Measurements from ENCODE around the gene TENM3. TPM values are rescaled to one million over a fixed set of nuclear protein-coding genes. Genes with fewer than 3 reads are reported as not detected.

TENM3 gene
- polyA plus RNA-seq, 1 experiment = 54.9 TPM

- Histone ChIP-seq H3K9me3 (ENCODE audit: control insufficient read depth, insufficient read depth, low read length) (no peaks in the 10 kb centered on the region; the same call in 1 of the 2 replicates), H3K4me3 (ENCODE audit: low read depth, low read length) (no peak overlapping the region), H3K27ac (ENCODE audit: low read depth, low read length) (no peak overlapping the region), H3K27me3 (ENCODE audit: control insufficient read depth, insufficient read depth, low read length) (peaks cover 16% of the 10 kb centered on the region)
- no peak for TF ChIP-seq CTCF (IDR thresholded peaks at IDR 0.05; ENCODE audit: low read depth, low read length)
- ChIA-PET POLR2A (no interaction called here), CTCF (no interaction called here)
- DNase-seq (ENCODE audit: low read depth, low spot score) = no peak
Measured at GRCh38 chr4:182827954-182828353, 584.8 kb downstream of the TENM3 start.

- peaks cover 16% of the 10 kb centered on the region for H3K27me3 ChIP-seq (ENCODE audit: control insufficient read depth, insufficient read depth, low read length)
- no peak overlapping the region for H3K27ac ChIP-seq (ENCODE audit: low read depth, low read length)
- no peak for TF ChIP-seq CTCF (IDR thresholded peaks at IDR 0.05; ENCODE audit: low read depth, low read length)
- no peak overlapping the region for H3K4me3 ChIP-seq (ENCODE audit: low read depth, low read length)
- ChIA-PET CTCF (no interaction called here), POLR2A (no interaction called here)
- DNase-seq (ENCODE audit: low read depth, low spot score) = no peak
- H3K9me3 ChIP-seq (ENCODE audit: control insufficient read depth, insufficient read depth, low read length) = no peaks in the 10 kb centered on the region; the same call in 1 of the 2 replicates
Measured at GRCh38 chr4:182828360-182829025, 585.3 kb downstream of the TENM3 start.

- H3K4me3 ChIP-seq (ENCODE audit: low read depth, low read length) = no peak overlapping the region
- no peak for TF ChIP-seq CTCF (IDR thresholded peaks at IDR 0.05; ENCODE audit: low read depth, low read length)
- CTCF ChIA-PET = no interaction called here
- H3K27me3 ChIP-seq (ENCODE audit: control insufficient read depth, insufficient read depth, low read length) = peaks cover 16% of the 10 kb centered on the region
- H3K9me3 ChIP-seq (ENCODE audit: control insufficient read depth, insufficient read depth, low read length) = no peaks in the 10 kb centered on the region; the same call in 1 of the 2 replicates
- H3K27ac ChIP-seq (ENCODE audit: low read depth, low read length) = no peak overlapping the region
- no peak for DNase-seq (ENCODE audit: low read depth, low spot score)
- POLR2A ChIA-PET = no interaction called here
Measured at GRCh38 chr4:182829196-182829595, 586.0 kb downstream of the TENM3 start.

GRCh38 chr4:182831376-182831775 is 588.2 kb downstream of the TENM3 start:
- DNase-seq (ENCODE audit: low read depth, low spot score) = no peak
- CTCF ChIA-PET = interaction anchor here (0.7 kb wide), 1 partner anchor 214 kb away, joined by 3 read pairs; no protein-coding TSS in a partner anchor
- POLR2A ChIA-PET = no interaction called here
- no peaks in the 10 kb centered on the region; the same call in 1 of the 2 replicates for H3K9me3 ChIP-seq (ENCODE audit: control insufficient read depth, insufficient read depth, low read length)
- H3K4me3 ChIP-seq (ENCODE audit: low read depth, low read length) = no peak overlapping the region
- peaks cover 20% of the 10 kb centered on the region for H3K27me3 ChIP-seq (ENCODE audit: control insufficient read depth, insufficient read depth, low read length)
- no peak overlapping the region for H3K27ac ChIP-seq (ENCODE audit: low read depth, low read length)
- TF ChIP-seq CTCF (IDR thresholded peaks at IDR 0.05; ENCODE audit: low read depth, low read length) = no peak

GRCh38 chr4:182832352-182833120 is 589.3 kb downstream of the TENM3 start:
- peaks cover 26% of the 10 kb centered on the region for H3K27me3 ChIP-seq (ENCODE audit: control insufficient read depth, insufficient read depth, low read length)
- ChIA-PET POLR2A (no interaction called here), CTCF (no interaction called here)
- TF ChIP-seq CTCF (IDR thresholded peaks at IDR 0.05; ENCODE audit: low read depth, low read length) = no peak
- no peak overlapping the region for H3K27ac ChIP-seq (ENCODE audit: low read depth, low read length)
- no peaks in the 10 kb centered on the region for H3K9me3 ChIP-seq (ENCODE audit: control insufficient read depth, insufficient read depth, low read length)
- H3K4me3 ChIP-seq (ENCODE audit: low read depth, low read length) = no peak overlapping the region
- DNase-seq (ENCODE audit: low read depth, low spot score) = no peak
